ENCODE results near the gene MOB4.
"Not testable (repeated sequence)": the region's sequence is repeated elsewhere in the genome, so short reads cannot be mapped to it uniquely, and the experiment has no call there.

The MOB4 gene

DNA sequence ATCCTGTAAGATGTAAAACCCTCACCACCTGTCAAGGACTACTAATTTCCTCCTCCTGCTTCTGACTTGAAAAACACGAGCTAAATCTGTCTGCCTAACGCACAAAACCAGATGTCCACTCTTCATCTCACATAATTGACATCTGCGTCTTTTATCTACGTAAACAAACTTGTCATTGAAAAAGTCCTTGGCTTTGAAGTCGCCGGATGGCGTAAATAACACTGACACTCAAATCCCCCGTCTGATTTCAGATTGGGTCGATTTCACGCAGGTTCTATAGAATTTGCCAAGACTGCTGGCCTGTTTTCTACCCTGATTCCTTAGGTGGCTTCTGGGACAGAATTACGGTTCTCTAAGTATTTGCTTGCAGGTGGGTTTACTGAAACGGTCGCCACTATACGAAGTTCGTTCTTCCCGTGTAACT lies 539 bp upstream of the MOB4 start:
- DNase-seq, result no peak

DNA sequence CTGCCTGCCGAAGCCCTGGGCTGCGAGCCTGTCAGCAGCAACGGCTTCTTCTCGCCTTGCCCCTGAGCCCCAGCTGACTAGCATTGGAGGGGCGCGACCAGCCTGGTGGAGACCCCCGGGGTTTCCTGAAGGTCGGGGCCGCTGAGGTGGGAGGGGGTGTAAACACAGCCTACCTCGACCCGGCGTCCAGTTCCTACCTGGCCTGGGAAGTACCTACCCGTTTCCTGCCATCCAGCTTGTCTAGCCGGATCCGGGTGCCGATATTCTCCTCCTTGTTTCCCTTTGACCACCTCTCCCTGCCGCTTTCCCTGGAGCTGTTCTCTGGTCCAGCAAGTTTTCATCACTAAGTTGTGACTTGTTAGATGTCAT lies 511 bp downstream of the MOB4 start:
- no peak for DNase-seq

DNA sequence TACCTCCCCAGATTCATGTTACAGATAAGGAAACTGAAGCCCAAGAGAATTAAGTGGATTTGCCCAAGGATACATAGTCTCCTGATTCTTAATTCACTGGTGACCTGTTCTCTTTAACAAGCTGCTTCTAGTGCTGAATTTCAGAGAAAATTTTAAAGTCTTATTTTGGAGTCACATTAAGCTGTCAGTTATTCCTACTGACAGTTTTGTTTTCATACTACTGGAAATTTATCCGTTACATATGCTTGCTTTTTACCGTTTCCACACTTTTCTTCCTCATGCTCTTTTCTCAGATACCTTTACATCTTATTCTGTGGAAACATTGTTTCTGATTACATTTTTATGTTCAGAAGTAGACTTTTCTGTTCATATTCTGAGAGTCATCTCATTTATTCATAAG lies 1.3 kb downstream of the MOB4 start:
- DNase-seq, result no peak

DNA sequence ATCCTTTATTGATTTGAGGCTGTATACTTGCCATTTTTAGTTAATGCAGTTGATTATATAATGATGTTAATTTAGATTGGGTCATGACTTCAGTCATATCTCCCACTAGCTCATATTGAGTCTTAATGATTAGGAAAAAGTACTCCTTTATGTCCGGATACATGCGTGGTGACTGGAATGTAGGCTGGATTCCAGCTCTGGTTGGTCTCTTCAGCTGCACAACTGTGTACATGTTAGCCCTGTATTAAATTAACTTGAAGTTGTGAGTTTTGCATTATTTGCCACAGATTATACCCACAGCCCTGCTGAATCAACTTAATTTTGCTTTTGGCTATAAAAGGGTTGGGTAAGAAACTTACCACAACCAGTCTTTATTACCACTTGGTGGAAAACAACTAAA lies 22.5 kb downstream of the MOB4 start:
- no peak for DNase-seq

DNA sequence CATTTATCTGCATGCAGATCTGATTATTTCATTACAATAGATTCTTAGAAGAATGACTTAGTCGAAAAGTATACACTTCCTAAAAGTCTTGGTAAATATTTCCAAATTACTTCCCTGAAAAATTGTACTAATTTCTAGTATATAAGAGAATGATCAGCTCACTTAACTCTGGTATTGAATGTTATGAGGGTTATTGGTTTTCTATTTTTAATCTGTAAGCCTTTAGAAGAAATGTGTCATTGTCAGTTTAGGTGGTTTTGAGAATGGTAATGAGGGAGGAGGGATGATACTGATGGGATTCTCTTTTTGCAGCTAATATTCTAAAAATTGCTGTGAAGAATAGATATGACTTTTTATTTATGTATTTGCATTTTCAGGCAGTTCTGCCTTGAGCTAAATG lies 23.9 kb downstream of the MOB4 start:
- DNase-seq, result no peak

DNA sequence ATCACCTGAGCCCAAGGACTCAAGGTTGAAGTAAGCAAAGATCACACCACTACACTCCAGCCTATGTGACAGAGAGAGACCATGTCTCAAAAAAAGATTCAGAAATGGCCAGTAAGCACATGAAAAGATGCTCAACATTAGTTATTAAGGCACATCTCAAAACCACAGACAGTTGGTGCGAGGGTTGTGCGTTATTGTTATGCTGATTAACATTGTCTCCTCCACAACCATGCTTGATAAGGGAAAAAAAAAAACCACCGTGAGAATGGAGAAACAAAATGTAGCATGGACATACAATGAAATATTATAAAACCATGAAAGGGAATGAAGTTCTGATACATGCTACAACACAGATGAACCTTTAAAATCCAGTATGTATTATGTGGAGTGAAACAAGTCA lies 27.3 kb downstream of the MOB4 start:
- no peak for DNase-seq

DNA sequence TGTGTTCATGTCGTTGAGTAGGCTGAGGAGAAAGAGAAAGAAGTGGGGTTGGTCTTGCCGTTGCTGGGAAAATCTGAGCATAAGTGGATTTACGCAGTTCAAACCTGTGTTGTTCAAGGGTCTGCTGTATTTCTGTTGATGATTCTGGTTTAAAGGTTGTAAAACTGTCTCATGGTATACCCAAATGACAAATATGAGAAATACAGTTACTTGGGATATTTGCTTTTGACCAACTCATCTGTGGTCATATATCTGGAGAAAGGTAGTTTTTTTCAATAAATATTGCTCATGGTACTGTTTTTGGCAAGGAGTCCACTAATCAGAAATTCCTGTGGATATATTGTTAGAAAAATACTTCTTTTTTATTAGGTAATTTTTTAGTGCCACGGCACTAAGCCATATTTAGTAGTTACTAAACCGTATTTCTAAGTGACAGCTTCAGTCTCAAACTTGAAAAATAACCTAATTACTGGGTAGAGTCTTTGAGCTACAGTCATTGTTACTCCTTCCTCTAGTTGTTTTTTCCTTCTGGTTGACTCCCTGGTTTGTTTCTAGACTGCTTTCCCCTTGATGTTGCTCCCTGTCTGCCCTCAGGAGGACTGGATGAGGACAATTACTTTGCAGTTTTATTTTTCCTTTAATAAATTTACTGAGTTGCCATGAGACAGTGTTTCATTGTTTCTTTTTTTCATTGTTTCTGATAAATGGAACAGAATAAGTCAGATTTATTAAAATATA lies 31.5 kb downstream of the MOB4 start:
- DNase-seq, result no peak

DNA sequence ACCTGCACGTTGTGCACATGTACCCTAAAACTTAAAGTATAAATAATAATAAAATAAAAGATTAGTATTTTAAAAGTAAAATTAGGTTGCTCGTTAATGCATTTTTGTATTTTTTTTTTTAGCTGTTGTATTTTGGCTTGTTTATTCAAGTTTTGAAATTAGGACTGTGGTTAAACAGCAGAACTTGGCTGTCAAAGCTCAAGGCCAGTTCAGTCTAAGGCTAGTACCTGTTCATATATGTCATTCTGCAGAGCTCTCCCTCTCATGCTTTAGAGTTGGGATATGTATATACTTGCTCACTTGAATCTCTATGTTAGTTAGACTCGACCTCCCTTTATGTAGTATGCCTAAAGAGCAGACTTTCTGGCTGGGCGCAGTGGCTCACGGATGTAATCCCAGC lies 32.7 kb downstream of the MOB4 start:
- no peak for DNase-seq

DNA sequence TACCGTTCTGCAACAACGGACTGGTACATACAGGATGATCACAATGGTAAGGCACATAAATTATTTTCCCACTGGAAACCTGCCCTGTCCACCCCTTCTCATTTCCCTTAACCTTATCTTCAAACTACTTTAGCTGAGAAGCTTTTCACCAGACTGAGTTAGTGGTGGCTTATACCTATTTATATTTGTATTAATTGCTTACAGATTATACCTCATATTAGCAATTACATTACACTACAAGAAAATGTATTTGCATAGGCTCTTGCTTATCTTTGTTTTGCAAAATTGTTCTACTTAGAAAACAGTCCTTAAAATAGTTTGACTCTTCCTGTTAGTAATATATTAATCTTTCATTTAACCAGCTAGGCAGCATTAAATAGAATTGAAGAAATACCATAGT lies 35.4 kb downstream of the MOB4 start:
- not testable (repeated sequence) for DNase-seq

DNA sequence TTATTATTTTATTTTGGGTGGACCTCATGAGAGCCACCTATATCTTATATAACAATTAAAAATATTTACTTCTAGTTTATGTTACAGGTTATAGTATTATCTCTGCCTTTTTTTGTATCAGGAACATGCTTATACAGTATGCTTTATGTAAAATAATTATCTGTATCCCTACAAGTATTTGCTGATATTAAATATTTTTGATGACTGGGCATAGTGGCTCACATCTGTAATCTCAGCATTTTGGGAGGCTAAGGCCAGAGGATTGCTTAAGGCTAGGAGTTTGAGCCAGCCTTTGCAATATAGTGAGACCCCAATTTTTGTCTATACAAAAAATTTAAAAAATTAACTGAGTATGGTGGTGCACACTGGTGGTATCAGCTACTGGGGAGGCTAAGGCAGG lies 39.6 kb downstream of the MOB4 start:
- no peak for DNase-seq

DNA sequence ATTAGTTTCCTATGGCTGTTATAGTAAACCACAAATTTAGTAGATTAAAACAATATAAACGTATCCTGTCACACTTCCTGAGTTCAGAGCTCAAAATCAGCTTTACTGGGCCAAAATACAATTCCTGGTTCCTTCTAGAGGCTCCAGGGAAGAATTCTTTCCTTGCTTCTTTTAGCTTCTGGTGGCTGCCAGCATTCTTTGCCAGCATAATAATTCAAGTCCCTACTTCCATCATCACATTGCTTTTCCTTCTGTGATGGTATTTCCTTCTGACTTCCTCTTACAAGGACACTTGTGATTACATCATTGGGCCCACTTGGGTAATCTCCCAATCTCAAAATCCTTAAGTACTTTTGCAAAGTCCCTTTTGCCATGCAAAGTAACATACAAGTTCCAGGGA lies 40.6 kb downstream of the MOB4 start:
- DNase-seq, result no peak

DNA sequence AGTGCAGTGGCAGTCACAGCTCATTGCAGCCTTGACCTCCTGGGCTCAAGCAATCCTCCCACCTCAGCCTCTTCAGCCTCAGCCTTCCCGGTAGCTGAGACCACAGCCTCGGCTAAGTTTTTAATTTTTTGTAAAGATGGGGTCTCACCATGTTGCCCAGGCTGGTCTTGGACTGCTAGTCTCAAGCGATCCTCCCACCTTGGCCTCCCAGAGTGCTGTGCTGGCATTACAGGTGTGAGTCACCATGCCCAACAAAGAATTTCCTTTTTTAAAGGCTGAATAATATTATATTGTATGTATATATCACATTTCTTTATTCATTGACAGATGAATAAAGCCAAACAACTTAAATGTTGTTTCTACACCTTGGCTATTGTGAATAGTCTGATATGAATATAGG lies 42.5 kb downstream of the MOB4 start:
- no peak for DNase-seq

DNA sequence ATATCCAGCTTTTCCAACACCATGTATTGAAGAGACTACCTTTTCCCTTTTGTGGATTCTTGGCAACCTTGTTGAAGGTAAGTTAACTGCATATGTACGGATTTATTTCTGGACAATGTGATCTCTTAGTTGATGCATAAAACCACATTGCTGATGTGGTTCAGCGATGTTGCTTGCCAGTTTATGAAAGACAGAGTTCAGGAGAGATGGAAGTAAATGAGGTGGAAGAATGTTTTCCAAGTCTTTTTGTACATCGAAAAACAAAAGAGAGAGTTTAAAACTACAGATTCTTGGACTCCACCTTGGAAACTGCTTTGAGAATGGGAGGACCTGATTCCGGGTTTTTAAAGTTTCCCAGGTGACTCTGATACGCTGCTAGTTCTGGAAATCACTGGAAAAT lies 43.8 kb downstream of the MOB4 start:
- DNase-seq, result no peak

DNA sequence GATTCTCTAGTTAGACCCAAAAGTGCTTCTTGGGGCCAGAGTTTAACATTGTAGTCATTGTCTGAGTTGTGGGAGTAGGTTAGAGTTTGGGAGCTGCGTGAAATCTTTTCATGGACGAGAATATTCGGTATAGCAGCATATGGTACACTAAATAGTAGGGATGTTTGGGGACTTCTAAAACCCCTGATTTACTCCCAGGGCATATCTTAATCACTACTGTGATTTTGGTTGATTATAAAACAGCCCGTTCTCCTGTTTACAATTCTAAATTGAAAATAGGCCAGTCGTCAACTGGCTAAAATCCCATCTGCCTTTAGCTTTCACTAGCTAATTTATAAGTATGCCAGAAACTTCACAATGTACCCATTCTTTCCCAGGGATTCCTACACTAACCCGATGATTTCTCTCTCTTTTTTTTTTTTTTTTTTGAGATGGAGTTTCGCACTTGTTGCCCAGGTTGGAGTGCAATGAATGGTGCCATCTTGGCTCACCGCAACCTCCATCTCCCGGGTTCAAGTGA lies 44.3 kb downstream of the MOB4 start:
- no peak for DNase-seq

DNA sequence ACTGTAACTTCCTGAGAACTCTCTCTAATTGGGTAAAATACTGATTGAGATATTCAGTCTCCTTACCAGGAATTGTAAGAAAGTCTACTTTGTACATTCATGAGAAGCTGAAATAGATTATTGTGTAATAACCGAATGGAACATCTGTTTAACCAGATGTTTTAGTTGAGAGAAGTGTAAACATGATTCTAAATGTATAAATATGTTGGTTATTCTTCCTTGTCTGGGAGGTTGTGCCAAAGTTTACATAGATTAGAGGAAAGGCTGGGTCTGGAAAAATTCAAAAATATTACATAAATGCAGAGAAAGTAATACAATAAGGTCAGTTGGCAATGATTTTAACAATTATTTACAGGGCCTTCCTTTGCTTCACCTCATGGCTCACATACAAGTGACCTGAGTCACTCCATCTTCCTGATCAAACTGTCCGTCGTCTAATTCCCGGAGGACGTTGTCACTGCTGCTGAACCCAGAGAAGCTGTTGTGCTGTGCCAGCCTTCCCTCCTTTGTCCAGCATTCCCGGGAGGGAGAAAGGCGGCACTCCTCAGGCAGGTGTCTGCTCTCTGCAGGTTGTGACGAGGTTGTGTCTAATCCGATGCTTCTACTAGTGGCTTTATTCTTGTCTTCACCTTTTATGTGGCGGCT lies 55.9 kb downstream of the MOB4 start:
- no peak for DNase-seq

DNA sequence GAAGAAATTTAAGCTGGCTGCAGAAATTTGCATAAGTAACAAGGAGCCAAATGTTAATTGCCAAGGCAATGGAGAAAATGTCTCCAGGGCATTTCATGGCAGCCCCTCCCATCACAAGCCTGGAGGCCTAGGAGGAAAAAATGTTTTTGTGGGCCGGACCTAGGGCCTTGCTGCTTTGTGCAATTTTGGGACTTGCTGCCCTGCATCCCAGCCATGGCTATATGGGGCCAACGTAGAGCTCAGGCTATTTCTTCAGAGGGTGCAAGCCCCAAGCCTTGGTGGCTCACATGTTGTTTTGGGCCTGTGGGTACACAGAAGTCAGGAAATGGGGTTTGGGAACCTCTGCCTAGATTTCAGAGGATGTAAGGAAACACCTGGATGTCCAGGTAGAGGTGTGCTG lies 57.7 kb downstream of the MOB4 start:
- DNase-seq, result no peak

DNA sequence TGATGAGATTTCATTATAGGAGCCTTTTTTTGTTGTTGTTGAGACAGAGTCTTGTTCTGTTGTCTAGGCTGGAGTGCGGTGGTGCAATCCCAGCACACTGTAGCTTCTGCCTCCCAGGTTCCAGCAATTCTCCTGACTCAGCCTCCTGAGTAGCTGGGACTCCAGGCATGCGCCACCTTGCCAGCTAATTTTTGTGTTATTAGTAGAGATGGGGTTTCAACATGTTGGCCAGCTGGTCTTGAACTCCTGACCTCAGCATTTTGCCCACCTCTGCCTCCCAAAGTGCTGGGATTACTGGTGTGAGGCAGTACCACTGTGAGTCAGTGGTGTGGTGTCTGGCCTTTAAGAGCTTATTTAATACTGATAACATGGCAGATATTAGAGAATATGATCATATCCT lies 60.1 kb downstream of the MOB4 start:
- DNase-seq, result no peak

DNA sequence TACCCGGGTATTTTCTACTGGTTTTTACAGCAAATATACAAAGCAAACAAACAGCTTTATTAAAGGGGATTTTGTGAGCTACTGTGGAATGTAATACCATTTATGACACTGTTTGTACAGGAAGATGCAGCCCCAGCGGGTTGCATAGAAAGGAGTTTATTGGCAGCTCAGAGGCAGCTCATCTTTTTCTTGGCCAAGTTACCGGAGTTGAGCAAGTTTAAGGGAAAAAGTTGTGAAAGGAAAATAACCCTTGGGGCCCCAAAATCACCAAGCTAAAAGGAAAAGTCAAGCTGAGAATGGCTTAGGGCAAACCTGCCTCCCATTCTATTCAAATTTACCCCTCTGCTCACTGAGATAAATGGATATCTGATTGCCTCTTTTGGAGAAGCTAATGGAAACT lies 60.8 kb downstream of the MOB4 start:
- DNase-seq, result no peak

DNA sequence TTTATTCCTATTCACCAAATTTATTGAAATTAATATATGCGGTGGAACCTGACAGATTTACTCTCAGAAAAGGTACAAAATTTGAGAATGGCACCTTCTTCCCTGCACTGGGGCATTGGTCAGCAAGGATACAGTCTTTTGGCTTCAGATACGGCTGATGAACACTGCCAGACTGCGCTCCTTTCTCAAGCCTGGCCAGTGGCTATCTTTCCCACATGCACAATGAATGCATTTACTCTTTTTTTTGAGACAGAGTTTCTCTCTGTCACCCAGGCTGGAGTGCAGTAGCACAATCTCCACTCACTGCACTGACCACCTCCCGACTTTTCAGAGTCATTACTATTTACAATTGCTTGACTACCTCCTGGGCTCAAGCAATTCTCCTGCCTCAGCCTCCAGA lies 61.6 kb downstream of the MOB4 start:
- DNase-seq, result no peak

DNA sequence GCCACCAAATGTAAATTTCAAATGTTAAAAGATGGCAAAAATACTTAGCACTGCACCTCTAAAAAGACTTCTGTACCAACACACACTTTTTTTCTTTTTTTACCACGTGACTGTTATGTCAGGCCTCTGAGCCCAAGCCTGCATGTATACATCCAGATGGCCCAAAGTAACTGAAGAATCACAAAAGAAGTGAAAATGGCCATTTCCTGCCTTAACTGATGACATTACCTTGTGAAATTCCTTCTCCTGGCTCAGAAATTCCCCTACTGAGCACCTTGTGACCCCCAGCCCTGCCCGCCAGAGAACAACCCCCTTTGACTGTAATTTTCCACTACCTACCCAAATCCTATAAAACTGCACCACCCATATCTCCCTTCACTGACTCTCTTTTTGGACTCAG lies 62.4 kb downstream of the MOB4 start:
- DNase-seq, result not testable (repeated sequence)

DNA sequence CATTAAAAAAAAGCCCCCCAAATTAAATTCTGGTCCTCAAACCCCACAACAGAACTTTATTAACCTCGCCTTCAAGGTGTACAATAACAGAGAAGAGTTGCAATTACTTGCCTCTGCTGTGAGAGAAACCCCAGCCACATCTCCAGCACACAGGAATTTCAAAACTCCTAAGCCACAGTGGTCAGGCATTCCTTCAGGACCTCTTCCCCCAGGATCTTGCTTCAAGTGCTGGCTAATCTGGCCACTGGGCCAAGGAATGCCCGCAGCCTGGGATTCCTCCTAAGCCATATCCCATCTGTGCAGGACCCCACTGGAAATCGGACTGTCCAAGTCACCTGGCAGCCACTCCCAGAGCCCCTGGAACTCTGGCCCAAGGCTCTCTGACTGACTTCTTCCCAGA lies 64.3 kb downstream of the MOB4 start:
- not testable (repeated sequence) for DNase-seq

DNA sequence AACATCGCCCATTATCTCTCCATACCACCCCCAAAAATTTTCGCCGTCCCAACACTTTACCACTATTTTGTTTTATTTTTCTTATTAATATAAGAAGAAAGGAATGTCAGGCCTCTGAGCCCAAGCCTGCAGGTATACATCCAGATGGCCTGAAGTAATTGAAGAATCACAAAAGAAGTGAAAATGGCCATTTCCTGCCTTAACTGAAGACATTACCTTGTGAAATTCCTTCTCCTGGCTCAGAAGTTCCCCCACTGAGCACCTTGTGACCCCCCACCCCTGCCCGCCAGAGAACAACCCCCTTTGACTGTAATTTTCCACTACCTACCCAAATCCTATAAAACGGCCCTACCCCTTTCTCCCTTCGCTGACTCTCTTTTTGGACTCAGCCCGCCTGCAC lies 71.4 kb downstream of the MOB4 start:
- DNase-seq, result not testable (repeated sequence)

DNA sequence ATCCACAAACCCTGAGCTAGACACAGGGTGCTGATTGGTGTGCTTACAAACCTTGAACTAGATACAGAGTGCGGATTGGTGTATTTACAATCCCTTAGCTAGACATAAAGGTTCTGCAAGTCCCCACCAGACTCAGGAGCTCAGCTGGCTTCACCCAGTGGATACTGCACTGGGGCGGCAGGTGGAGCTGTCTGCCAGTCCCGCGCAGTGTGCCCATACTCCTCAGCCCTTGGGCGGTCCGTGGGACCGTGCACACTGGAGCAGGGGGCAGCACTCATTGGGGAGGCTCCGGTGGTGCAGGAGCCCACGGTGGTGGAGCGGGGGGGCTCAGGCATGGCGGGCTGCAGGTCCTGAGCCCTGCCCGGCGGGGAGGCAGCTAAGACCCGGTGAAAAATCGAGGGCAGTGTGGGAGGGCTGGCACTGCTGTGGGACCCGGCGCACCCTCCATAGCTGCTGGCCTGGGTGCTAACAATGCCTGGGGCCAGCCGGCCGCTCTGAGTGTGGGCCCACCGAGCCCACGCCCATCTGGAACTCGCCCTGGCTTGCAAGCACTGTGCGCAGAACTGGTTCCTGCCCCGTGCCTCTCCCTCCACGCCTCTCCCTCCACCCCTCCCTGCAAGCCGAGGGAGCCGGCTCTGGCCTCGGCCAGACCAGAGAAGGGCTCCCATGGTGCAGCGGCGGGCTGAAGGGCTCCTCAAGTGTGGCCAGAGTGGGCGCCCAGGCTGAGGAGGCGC lies 75.6 kb downstream of the MOB4 start:
- no peak for DNase-seq

DNA sequence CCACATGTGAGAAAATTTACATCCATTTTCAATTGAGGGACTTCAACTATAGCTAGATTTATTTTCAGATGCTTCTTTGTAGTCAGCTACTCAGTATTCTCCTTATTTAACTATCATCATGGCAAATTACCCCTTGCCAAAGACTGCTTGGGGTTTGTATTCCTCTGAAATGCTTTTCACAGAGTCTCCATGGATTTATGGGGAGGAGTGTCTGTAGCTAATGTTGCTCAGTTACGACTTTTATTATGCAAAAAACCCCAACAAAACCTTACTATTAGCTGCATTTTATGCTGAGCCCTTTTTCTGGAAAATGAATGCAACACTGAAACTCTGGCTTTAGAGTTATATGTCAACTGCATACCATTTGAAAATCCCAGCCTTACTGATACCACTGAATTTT lies 80.9 kb downstream of the MOB4 start:
- DNase-seq, result no peak

Measured in GOT3 (cell line).